HT-29 (cell line): Measurements from ENCODE around the gene CNDP1. TPM values are rescaled to one million over a fixed set of nuclear protein-coding genes. Genes with fewer than 3 reads are reported as not detected.
A peak's percentile ranks its signal among the peaks of the same experiment; 100 is the strongest.
"Not testable (repeated sequence)": the region's sequence is repeated elsewhere in the genome, so short reads cannot be mapped to it uniquely, and the experiment has no call there.

Experiments
- DNase-seq: peaks from one replicate; pipeline ENCODE4 v3.0.0-alpha.2; 2015; ENCODE audit warnings: low spot score
- total RNA-seq: library from RNA; depleted of rRNA; stranded (reverse); fragments of >200 nt; shearing (Covaris generic); gene quantifications from 2 replicates; pipeline ENCODE4 v1.2.3, GENCODE V29; 2014

The CNDP1 gene
- total RNA-seq, 1 experiment from 2014 or later, result not detected

DNA sequence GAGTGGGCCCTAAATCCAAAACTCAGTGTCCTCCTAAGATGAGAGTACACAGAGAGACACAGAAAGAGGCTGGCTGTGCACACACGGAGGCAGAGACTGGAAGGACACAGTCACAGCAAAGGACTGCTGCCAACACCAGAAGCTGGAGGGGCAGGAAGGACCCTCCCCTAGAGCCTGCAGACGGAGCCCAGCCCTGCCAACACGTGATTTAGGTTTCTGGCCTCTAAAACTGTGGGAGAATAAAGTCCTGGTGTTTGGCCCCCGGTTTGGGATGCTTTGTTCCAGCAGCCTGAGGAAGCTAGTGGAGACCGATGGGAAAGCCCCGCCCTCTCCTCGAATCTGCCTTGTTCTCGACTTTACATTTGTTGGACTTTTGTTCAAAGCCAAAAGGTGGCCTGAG lies 10.6 kb downstream of the CNDP1 start:
- DNase-seq, result no peak

GRCh38 chr18:74546007-74546406 lies 11.7 kb downstream of the CNDP1 start:
- DNase-seq, result no peak

- no peak for DNase-seq
Observed at GRCh38 chr18:74546751-74547530, 12.6 kb downstream of the CNDP1 start.

GRCh38 chr18:74547860-74548259 lies 13.6 kb downstream of the CNDP1 start:
- no peak for DNase-seq

DNA sequence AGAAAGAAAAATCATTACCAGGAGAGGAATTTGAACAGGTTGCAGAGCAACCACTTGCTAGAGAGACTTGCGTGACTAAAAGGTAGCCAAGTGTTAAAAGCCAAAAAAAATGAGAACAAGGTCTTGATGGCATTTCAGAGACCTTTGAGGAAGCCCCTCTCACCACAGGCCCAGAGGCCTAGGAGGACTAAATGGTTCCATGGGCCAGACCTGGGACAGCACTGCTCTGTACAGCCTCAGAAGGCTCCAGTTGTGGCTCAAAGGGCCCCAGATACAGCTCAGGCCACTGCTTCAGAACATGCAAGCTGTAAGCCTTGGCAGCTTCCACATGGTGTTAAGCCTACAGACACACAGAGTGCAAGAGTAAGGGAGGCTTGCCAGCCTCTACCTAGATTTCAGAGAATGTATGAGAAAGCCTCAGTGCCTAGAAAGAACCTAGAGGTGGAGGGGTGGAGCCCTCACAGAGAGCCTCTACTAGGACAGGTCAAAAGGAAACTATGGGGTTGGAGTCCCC lies 15.3 kb downstream of the CNDP1 start:
- DNase-seq, result no peak

DNA sequence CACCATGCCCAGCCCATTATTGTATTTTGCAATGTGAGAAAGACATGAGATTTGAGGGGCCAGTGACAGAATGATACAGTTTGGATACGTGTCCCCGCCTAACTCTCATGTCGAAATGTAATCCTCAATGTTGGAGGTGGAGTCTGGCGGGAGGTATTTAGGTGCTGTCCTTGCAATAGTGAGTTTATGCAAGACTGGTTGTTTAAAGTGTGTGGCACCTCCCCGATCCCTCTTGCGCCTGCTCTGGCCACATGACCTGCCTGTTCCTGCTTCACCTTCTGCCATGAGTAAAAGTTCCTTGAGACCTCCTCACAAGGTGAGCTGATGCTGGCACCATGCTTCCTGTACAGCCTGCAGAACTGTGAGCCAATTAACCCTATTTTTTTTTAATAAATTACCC lies 16.6 kb downstream of the CNDP1 start:
- DNase-seq, result no peak

GRCh38 chr18:74551452-74551851 lies 17.2 kb downstream of the CNDP1 start:
- DNase-seq, result no peak

DNA sequence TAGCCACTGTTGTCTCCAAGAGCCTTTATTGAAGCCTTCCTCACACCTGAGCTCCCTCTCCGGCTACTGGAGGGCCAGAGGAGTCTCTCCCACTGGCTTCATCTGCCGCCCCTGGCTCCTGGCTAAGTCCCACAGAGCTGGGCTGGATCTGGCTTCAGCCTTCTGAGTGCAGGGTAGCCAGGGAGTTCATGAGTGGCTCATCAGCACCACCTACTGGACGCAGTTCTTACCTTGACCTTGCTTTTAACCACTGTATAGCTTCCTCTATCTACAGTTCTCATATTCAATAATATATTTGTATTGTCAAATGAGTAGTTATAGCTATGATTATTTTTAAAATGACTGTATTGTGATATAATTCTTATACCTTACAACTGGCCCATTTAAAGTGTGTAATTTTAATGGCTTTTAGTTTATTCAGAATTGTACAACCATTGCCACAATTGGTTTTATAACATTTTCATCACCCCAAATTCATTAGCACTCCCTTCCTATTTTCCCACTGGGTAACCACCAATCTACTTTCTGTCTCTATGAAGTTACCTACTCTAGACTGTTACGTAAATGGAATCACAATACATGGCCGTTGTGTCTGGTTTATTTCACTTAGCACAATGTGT lies 17.7 kb downstream of the CNDP1 start:
- peak; percentile 87 for DNase-seq

GRCh38 chr18:74556126-74556525 lies 21.8 kb downstream of the CNDP1 start:
- DNase-seq, result no peak

GRCh38 chr18:74558096-74558495 lies 23.8 kb downstream of the CNDP1 start:
- no peak for DNase-seq

DNA sequence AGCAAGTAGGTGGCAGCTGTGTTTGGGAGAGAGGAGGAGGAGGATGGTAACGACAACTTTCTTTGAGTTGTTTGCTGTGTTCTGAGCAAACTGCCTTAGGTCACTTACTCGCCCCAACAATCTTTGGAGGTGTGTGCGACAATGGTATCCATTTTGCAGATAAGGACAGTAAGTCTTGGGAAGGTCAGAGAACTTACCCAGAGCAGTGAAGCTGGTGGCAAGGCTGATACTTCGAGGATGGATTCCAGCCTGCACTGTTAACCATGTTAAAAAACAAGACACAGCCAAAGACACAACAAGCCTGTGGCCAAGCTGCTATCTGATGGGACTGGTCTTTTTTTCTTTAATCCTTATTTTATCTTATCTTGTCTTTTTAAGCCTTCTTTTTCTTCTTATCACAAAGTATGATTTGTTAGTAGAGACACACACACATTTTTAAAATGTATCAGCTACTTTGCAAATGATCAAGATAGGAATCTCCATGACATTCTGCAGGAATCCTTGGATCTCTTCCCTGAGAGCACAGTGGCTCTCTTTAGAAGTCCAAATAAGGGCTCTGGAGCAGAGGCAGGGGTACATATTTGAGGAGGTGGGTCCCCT lies 27.9 kb downstream of the CNDP1 start:
- DNase-seq, result no peak

DNA sequence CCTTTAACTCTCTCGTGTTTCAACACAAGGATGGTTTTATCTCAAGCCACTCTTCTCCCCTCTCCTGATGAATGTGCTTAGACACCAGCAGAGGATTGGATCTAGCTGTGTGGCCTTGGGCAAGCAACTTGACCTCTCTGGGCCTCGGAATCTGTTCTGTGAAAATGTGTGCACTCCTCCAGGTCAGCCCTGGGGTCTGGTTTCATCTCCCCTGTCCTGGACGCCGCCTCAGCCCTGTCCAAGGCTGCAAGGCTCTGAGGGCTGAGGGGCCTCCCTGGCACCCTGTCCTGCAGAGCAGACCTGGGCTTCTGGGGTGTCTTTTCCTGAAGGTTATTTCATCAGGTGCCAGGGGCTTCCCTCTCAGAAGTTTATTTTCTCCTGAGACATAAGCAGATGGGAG lies 28.5 kb downstream of the CNDP1 start:
- DNase-seq, result no peak

- DNase-seq, result no peak
Observed at GRCh38 chr18:74563999-74564398, 29.7 kb downstream of the CNDP1 start.

- DNase-seq, result not testable (repeated sequence)
Observed at GRCh38 chr18:74565164-74565563, 30.9 kb downstream of the CNDP1 start.

- DNase-seq, result not testable (repeated sequence)
Observed at GRCh38 chr18:74565993-74566392, 31.7 kb downstream of the CNDP1 start.

- no peak for DNase-seq
Observed at GRCh38 chr18:74567822-74568221, 33.5 kb downstream of the CNDP1 start.

DNA sequence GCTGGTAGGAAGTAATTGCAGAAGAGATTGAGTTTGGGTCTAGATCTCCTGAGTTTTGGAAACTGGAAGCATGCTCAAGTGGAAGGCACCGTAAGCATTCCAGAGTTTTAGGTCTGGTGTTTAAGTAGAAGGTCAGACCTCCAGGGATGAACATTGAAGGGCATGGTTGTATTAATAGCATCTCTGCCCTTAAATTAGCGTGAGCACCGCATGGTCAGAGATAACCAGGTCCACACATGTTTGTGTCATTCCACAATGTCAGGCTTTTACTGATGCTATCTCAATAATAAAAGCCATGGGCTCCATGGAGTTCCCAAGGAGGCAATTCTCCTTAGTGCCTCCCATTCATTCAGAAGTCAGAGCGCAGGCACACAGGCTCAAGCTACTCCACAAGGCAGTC lies 35.1 kb downstream of the CNDP1 start:
- DNase-seq, result no peak

- no peak for DNase-seq
Observed at GRCh38 chr18:74570266-74570665, 36.0 kb downstream of the CNDP1 start.

DNA sequence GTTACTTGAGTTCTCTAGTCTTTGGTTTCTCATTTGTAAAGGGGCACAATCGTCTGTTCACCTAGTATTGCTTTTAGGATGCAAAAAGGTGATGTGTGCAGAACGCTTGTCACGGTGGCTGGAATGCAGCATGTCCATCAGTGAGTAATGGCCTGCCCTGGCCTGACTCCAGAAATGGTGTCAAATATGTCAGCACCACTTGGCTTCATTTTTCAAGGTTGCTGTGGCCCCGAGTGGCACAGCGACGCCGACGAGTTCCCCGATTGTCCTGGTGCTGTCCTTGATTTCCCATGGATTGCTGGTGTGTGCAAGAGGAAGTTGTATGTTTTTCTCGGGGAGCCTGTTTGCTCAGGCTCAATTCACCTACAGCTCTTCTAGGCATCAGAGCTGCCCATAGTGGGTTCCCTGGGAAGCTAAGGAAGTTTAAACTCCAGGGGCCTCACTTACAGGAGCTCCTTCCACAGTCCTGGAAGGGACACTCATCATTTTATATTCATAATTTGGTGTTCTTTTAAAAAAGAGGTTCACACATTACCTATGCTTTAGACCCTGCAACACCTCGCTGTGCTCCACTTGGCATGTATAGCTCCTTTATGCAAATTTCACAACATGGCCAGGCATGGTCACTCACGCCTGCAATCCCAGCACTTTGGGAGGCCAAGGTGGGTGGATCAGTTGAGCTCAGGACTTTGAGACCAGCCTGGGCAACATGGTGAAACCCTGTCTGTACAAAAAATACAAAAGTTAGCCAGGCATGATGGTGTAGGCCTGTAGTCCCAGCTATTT lies 37.8 kb downstream of the CNDP1 start:
- no peak for DNase-seq

GRCh38 chr18:74573053-74573452 lies 38.8 kb downstream of the CNDP1 start:
- no peak for DNase-seq

GRCh38 chr18:74574916-74575315 lies 40.6 kb downstream of the CNDP1 start:
- no peak for DNase-seq

DNA sequence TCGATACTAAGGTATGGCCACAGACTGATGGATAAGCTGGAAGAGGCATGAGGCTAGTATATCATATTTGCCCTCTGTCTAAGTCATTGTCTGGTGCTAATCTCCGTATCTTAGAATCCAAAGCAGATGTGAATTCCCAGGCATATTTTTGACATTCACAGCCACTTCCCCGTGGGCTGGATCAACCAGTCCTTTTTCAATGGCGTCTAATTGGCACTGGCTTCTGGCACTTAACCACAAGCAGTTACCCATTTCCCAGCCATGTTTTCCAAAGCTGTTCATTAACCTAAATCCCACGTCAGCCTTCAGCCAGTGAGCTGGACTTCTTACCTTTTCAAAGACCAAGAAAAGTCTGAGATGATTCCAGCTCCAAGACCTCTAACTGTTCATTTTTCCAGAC lies 42.7 kb downstream of the CNDP1 start:
- no peak for DNase-seq
